HFF-Myc (cell line): Measurements from ENCODE around the gene OR2T29.
"Not testable (repeated sequence)": the region's sequence is repeated elsewhere in the genome, so short reads cannot be mapped to it uniquely, and the experiment has no call there.

Experiments used
- DNase-seq: peaks from one replicate; pipeline ENCODE4 v3.0.0-alpha.2; 2011; ENCODE audit warnings: low read depth; ENCODE audit errors: extremely low read depth
- H3K4me3 ChIP-seq: replicated peaks from 2 replicates; pipeline ENCODE4 v1.5.1; 2011; ENCODE audit warnings: low read depth, mild to moderate bottlenecking, control low read depth, low read length
- CTCF ChIP-seq: IDR thresholded peaks from 2 replicates; pipeline ENCODE4 v1.5.1; 2012; ENCODE audit warnings: mild to moderate bottlenecking, low read depth, low read length, control low read depth; ENCODE audit errors: missing control alignments

OR2T29 gene

GRCh38 chr1:248592655-248593054 lies 30.1 kb upstream of the OR2T29 start:
- no peak overlapping the region for H3K4me3 ChIP-seq
- DNase-seq = no peak
- TF ChIP-seq CTCF = no peak

GRCh38 chr1:248590055-248590454 lies 27.5 kb upstream of the OR2T29 start:
- TF ChIP-seq CTCF = no peak
- DNase-seq = no peak
- H3K4me3 ChIP-seq = no peak overlapping the region

- H3K4me3 ChIP-seq = no peak overlapping the region
- TF ChIP-seq CTCF = no peak
- no peak for DNase-seq
Observed at GRCh38 chr1:248589334-248589733, 26.8 kb upstream of the OR2T29 start.

- H3K4me3 ChIP-seq = no peak overlapping the region
- TF ChIP-seq CTCF = no peak
- no peak for DNase-seq
Observed at GRCh38 chr1:248585266-248585665, 22.7 kb upstream of the OR2T29 start.

GRCh38 chr1:248576260-248576980 lies 13.8 kb upstream of the OR2T29 start:
- no peak for TF ChIP-seq CTCF
- no peak overlapping the region for H3K4me3 ChIP-seq
- no peak for DNase-seq

GRCh38 chr1:248574657-248575056 lies 12.1 kb upstream of the OR2T29 start, which contains the start of gene OR2T34:
TSS of gene OR2T34 (minus strand) at chr1:248574757. CDS start at chr1:248574757, 0 bp downstream.
- not testable (repeated sequence) for H3K4me3 ChIP-seq, DNase-seq

GRCh38 chr1:248573856-248574255 lies 11.3 kb upstream of the OR2T29 start:
- H3K4me3 ChIP-seq, DNase-seq: not testable (repeated sequence)

GRCh38 chr1:248572049-248572448 lies 9.5 kb upstream of the OR2T29 start:
- not testable (repeated sequence) for H3K4me3 ChIP-seq, DNase-seq

- not testable (repeated sequence) for DNase-seq, H3K4me3 ChIP-seq
Observed at GRCh38 chr1:248570811-248571210, 8.2 kb upstream of the OR2T29 start.

GRCh38 chr1:248569049-248569448 lies 6.5 kb upstream of the OR2T29 start:
- not testable (repeated sequence) for H3K4me3 ChIP-seq, DNase-seq

- H3K4me3 ChIP-seq, DNase-seq: not testable (repeated sequence)
Observed at GRCh38 chr1:248565530-248566373, 3.2 kb upstream of the OR2T29 start.

- DNase-seq, H3K4me3 ChIP-seq: not testable (repeated sequence)
Observed at GRCh38 chr1:248551027-248551426, 11.5 kb downstream of the OR2T29 start.
